Hematopoietic multipotent progenitor cell (in vitro differentiated cells): ENCODE data around the gene PHETA2. TPM values are rescaled to one million over a fixed set of nuclear protein-coding genes. Genes with fewer than 3 reads are reported as not detected.
A peak's percentile ranks its signal among the peaks of the same experiment; 100 is the strongest.
"Not testable (repeated sequence)": the region's sequence is repeated elsewhere in the genome, so short reads cannot be mapped to it uniquely, and the experiment has no call there.

ENCODE experiments used
- DNase-seq, 3 donors: peaks; one replicate each; pipeline ENCODE4 v3.0.0-alpha.2; 2011 to 2015; ENCODE audit warnings: low read depth in 2 of 3, low spot score in 2 of 3
- small RNA-seq: library from RNA; depleted of rRNA; stranded (forward); fragments of <200 nt; gene quantifications from one replicate; pipeline ENCODE3, GENCODE V24; 2012
- total RNA-seq: library from RNA; depleted of rRNA; stranded (reverse); fragments of >200 nt; gene quantifications from one replicate; pipeline ENCODE4 v1.2.3, GENCODE V29; 2012

The PHETA2 gene
- total RNA-seq, 1 donor, result 10.0 TPM

DNA sequence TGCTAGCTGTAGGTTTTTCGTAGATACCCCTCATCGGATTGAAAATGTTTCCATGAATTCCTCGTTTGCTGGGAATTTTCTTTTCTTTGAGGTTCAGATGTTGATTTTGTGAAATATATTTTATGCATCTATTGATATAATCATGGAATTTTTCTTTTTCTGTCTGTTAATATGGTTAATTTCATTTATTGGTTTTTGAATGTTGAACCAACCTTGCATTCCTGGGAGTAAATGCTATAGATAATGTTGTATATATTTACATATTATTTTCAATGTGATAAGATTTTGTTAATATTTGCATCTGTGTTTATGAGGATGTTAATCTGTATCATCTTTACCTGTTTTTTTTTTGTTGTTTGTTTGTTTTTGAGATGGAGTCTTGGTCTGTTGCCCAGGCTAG is 27.2 kb downstream of the PHETA2 start:
- DNase-seq, result peak in 1 of 3 donors; percentile 41

DNA sequence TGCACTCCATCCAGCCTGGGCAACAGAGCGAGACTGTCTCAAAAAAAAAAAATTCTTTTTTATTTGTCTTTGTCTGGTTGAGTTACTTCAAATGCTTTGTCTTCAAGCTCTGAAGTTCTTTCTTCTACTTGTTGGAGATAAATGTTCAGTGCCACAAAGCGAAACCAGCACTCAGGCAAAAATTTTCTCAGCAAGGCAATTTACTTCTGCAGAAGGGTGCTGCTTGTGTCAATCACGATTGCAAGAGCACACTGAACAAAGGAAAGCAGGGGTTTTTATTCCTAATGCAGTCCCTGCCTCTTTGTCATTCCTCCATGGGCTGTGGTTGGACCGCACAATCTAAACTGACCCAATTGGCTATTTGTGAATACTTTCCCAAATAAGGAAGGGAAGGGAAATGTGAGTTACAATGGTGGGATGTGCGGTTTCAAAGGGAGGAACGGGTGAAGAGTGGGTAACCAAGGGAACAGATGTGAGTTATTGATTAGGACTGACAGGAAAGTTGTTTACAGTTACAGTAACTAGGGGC is 30.3 kb downstream of the PHETA2 start:
- not testable (repeated sequence) for DNase-seq

GRCh38 chr22:42108848-42109247 is 34.8 kb downstream of the PHETA2 start:
- no peak for DNase-seq

DNA sequence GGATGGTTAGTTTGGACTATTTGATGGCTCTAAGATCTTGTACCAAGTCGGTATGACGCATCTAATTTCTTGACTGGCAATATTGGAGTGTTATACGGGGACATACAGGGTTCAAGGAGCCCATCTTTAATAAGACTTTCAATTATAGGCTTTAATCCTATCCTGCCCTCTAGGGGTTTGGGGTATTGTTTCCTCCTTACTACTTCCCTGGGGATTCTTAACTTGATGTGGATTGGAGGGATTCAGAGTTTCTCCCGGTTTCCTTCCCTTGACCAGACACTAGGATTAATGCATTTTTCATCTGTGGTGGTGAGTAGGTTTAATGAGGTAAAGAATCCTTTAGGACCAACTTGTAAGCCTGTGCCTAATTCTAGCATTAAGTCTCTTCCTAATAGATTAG is 37.8 kb downstream of the PHETA2 start:
- no peak for DNase-seq

- peak in 2 of 3 donors; percentile 29 to 58 for DNase-seq
These were observed 38.7 kb downstream of the PHETA2 start for GRCh38 chr22:42112793-42113192.

GRCh38 chr22:42114721-42115120 is 40.7 kb downstream of the PHETA2 start:
- no peak for DNase-seq

DNA sequence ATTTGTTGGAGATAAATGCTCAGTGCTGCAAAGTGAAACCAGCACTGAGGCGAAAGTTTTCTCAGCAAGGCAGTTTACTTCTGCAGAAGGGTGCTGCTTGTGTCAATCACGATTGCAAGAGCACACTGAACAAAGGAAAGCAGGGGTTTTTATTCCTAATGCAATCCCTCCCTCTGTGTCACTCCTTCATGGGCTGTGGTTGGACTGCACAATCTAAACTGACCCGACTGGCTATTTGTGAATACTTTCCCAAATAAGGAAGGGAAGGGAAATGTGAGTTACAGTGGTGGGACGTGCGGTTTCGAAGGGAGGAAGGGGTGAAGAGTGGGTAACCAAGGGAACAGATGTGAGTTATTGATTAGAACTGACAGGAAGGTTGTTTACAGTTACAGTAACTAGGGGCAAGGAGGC is 41.4 kb downstream of the PHETA2 start:
- DNase-seq, result not testable (repeated sequence)

DNA sequence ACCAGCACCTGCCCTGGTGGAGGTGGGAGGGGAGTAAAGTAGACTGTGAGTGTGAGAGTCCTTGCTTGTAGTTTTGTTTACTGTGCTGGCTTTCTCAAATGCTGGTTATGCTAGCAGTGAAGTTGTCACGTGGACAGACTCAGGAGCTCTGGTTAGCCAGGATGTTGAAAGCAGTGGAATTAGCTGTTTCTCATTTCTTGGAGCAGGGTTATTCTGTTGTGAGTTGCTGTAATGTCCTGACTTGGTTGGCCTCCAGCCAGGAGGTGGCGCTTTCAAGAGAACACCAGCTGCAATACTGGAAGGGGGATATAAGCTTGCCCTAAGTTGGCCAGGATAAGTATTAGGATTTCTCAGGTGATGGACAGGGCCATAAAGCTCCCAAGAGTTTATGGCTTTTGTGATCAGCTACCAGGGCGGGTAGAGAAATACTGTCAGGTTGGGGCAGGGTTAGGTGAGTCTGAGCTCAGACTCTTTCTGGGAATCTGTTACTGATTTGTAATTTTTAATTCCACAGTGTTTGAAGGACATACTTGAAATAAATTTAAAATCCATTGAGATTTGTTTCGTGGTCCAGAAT is 42.9 kb downstream of the PHETA2 start:
- no peak for DNase-seq

- peak; percentile 13 to 69 (median 53) for DNase-seq
These were observed 46.4 kb downstream of the PHETA2 start for GRCh38 chr22:42120231-42121021.

DNA sequence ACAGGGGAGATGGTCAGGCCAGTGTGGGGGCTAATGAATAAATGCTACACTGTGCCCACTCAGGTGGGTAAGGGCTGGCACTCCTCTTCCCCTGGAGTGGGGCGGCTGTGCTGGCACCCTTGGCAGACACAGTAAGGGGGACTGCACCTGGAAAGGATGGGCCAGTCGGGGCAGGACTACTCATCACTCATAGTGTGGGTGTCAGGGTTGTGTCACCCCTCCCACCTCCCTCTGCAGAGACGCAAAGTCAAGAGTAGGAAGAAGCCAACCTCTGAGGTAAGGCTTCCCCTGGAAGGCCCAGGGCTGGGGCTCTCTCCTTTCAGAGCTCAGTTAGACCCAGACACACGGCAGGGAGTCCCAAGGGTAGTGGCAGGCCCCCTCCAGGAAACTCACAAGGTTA is 49.5 kb downstream of the PHETA2 start:
- DNase-seq, result not testable (repeated sequence)

GRCh38 chr22:42127606-42128005 is 53.6 kb downstream of the PHETA2 start:
- no peak for DNase-seq

- not testable (repeated sequence) for DNase-seq
These were observed 54.0 kb downstream of the PHETA2 start for GRCh38 chr22:42128007-42128406.

Small RNA genes lying within 50 kb of the gene (small RNA-seq; reads per million reads assigned to genes)
- gene SNORD13P1, result not detected

Other genes starting within 250 kb of the PHETA2 start
- 95.9 TPM for gene SREBF2, start 241.1 kb upstream of the PHETA2 start, total RNA-seq
- under 0.01 TPM for gene SHISA8, start 159.2 kb upstream of the PHETA2 start, total RNA-seq
- gene TNFRSF13C, start 147.4 kb upstream of the PHETA2 start, total RNA-seq, result 1.1 TPM
- 19.9 TPM for gene CENPM, start 127.1 kb upstream of the PHETA2 start, total RNA-seq
- gene SEPTIN3, start 104.8 kb upstream of the PHETA2 start, total RNA-seq, result under 0.01 TPM
- 1.6 TPM for gene WBP2NL, start 75.5 kb upstream of the PHETA2 start, total RNA-seq
- gene NAGA, start 3.4 kb upstream of the PHETA2 start, total RNA-seq, result 46.6 TPM
- gene SMDT1, start 5.5 kb downstream of the PHETA2 start, total RNA-seq, result 18.6 TPM
- 18.0 TPM for gene NDUFA6, start 16.5 kb downstream of the PHETA2 start, total RNA-seq
- 0.27 TPM for gene CYP2D6, start 56.6 kb downstream of the PHETA2 start, total RNA-seq
- gene TCF20, start 196.4 kb downstream of the PHETA2 start, total RNA-seq, result 26.7 TPM